Measurements from ENCODE around the gene TREH. TPM values are rescaled to one million over a fixed set of nuclear protein-coding genes. Genes with fewer than 3 reads are reported as not detected.
A peak's percentile ranks its signal among the peaks of the same experiment; 100 is the strongest.
"Not testable (repeated sequence)": the region's sequence is repeated elsewhere in the genome, so short reads cannot be mapped to it uniquely, and the experiment has no call there.

Gene TREH
- total and polyA plus RNA-seq, 8 donors, result 0.20 to 0.42 (median 0.24) TPM; not detected in 3

- H3K4me3 ChIP-seq, result peak overlapping the region in 1 of 2 donors; percentile 37
- ATAC-seq (no peak), DNase-seq (no peak)
- H3K27me3 ChIP-seq, result no peaks in the 10 kb centered on the region
- peaks cover 0 to 24% of the 10 kb centered on the region in 2 donors for H3K4me1 ChIP-seq
- no peak for TF ChIP-seq CTCF (IDR thresholded peaks at IDR 0.05)
- no peaks in the 10 kb centered on the region for H3K36me3 ChIP-seq
- no peaks in the 10 kb centered on the region for H3K9me3 ChIP-seq
- intact Hi-C loops (cut with DNase I), result loop anchor here in 1 of 2 donors (10.0 kb wide), 1 partner anchor 264 kb away; the partner anchor contains the start of gene UPK2
- H3K27ac ChIP-seq, result peak overlapping the region; percentile 67 to 76
Measured at GRCh38 chr11:118690553-118691304, 11.3 kb upstream of the TREH start.

GRCh38 chr11:118689852-118690552, 10.6 kb upstream of the TREH start:
- DNase-seq, result peak; percentile 84 to 97 (median 96)
- Histone ChIP-seq H3K4me1 (peaks cover 0 to 24% of the 10 kb centered on the region in 2 donors), H3K36me3 (no peaks in the 10 kb centered on the region), H3K27ac (peak overlapping the region; percentile 67 to 76), H3K9me3 (no peaks in the 10 kb centered on the region), H3K4me3 (peak overlapping the region; percentile 16 to 37), H3K27me3 (no peaks in the 10 kb centered on the region)
- ATAC-seq, result peak; percentile 98
- peak; percentile 84 to 91 for TF ChIP-seq CTCF (IDR thresholded peaks at IDR 0.05)
- intact Hi-C loops (cut with DNase I), result loop anchor here in 1 of 2 donors (10.0 kb wide), 1 partner anchor 265 kb away; the partner anchor contains the start of gene UPK2

- no peaks in the 10 kb centered on the region for H3K27me3 ChIP-seq
- H3K4me3 ChIP-seq, result peak overlapping the region; percentile 16 to 37
- DNase-seq (no peak), ATAC-seq (peak; percentile 21)
- no peaks in the 10 kb centered on the region for H3K36me3 ChIP-seq
- intact Hi-C loops (cut with DNase I), result no loop called here
- peak overlapping the region; percentile 67 to 76 for H3K27ac ChIP-seq
- peaks cover 0 to 24% of the 10 kb centered on the region in 2 donors for H3K4me1 ChIP-seq
- no peak for TF ChIP-seq CTCF (IDR thresholded peaks at IDR 0.05)
- H3K9me3 ChIP-seq, result no peaks in the 10 kb centered on the region
Measured at GRCh38 chr11:118689503-118689851, 10.0 kb upstream of the TREH start.

GRCh38 chr11:118688851-118689502, 9.5 kb upstream of the TREH start:
- intact Hi-C loops (cut with DNase I), result no loop called here
- Histone ChIP-seq H3K4me3 (peak overlapping the region; percentile 16 to 37), H3K27ac (no peak overlapping the region), H3K36me3 (no peaks in the 10 kb centered on the region), H3K9me3 (no peaks in the 10 kb centered on the region), H3K27me3 (no peaks in the 10 kb centered on the region), H3K4me1 (peaks cover 0 to 24% of the 10 kb centered on the region in 2 donors)
- DNase-seq, result no peak
- no peak for ATAC-seq
- TF ChIP-seq CTCF (IDR thresholded peaks at IDR 0.05), result no peak

GRCh38 chr11:118688339-118688738, 8.9 kb upstream of the TREH start:
- intact Hi-C loops (cut with DNase I); DNase-seq: not testable (repeated sequence)

More at GRCh38 chr11:118688339-118688738, 8.9 kb upstream of the TREH start:
- H3K27me3 ChIP-seq, H3K4me3 ChIP-seq, H3K9me3 ChIP-seq, ATAC-seq, H3K36me3 ChIP-seq, H3K27ac ChIP-seq: not testable (repeated sequence)
- peaks cover 0 to 24% of the 10 kb centered on the region in 2 donors for H3K4me1 ChIP-seq
